HG02970 (cell line): ENCODE data around the gene UTF1.

Source experiments
- ATAC-seq: cut with Tn5 transposase; IDR thresholded peaks from one replicate; pipeline ENCODE4 v1.9.1; 2021; ENCODE audit warnings: mild to moderate bottlenecking, moderate library complexity, moderate number of reproducible peaks; ENCODE audit not compliant: unreplicated experiment, low FRiP score

The UTF1 gene

DNA sequence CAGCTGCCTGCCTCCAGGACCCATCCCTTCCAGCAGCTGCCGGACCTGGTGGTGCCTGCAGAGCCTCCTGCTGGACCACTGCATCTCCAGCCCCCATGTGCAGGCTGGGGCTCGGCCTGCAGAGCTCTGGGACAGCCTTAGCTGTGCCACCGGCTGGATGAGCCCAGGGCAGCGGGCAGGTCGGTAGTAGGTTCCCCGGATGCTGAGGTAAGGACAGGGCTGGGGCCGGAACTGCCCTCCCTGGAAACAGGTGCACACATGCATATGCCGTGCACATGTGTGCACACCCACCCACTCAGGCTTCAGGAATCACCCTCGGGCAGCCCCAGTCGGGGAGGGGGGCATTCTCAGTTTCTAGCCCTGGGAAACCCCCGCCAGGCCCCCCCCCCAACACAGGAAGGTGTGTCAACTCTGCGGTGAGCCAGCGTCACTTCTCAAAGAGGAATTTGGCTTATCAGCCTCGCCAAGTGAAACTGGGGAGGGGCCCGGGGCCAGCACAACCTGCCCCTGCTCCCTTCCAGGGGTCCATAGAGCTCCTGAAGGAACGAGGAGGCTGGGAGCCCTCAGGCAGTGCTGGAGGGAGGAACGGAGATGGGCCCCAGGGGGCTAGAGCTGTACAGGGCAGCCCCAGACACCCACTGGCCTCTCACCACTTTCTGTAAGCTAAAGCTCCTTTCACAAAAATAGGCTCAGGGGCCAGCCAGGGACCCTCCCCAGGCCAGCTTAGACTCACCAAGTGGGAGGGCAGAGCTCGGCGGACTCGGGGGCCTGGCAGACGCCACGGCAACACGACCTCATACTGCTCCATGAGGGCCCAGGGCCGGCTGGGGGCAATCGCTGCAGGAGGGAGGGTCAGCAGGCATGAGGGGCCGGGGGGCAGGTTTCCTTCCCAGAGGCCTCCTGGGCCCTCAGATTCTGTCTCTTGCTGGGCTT lies 45.0 kb downstream of the UTF1 start:
- ATAC-seq: peak; percentile 48

DNA sequence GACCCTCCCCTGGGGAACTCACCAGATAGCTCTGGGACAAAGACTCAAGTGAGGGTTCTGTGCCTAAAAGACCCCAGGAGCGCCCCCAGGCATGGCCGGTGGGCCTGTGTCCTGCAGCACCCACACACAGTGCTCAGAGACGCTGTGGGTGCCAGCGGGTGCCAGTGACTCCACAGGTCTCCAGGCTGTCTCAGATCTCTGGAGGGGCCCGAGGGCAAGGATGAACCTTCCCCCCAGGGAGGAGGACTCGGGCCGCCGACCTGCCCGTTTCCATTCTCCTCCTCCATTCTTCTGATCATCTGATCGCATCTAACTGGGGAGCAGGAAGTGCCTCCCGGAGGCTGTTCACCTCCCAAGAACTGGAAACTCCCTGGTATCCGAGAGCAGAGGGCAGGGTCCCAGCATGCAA lies 45.7 kb downstream of the UTF1 start:
- ATAC-seq: peak; percentile 29

DNA sequence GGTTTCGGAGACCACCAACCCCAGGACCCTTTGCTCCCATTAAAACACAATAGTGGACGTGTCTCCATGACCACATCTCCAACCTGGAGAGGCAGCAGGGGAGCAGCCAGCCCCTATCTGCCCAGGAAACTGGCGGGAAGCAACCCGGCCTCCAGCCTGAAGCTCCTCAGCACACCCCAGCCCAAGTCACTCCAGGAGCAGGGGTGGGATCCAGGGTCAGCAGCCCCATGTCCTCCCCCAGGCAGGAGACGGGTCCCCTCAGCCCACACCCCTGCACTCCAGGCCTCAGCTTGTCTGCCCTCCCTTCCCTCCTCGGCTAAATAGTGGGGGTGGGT lies 46.0 kb downstream of the UTF1 start:
- no peak for ATAC-seq

DNA sequence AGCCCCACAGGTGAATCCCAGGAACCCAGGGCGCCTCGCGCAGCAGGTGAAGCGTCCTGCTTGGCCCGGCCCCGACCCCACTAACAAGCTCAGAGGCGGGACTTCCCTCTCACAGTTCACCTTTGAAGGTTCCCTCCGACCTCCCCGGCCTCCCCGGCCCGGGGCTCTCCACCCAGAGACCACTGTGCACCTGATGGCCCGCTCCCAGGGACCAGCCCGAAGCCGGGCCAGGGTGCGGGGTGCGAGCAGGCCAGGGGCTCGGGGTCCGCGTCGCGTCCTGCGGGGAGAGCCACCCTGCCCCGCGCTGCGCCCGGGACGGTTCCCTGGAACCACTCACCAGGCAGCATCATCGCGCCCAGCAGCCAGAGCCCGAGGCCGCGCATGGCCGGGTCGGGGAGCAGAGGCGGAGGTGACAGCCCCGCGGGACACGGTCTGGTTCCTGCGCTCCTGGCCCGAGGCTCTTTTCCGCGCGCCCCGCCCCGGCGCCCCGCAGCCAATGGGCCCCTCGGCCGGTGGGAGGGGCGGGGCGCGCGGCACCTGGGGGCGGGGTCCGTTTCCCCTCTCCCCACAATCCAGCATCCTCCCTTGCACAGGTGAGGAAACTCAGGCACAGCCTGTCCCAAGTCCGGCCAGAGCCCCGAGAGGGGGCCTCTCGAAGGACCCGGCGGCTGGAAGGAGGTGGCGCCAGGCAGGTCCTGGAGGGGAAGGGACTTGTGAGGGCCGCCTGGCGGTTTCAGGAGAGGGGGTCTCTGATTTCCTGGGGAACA lies 46.6 kb downstream of the UTF1 start, which contains the start of gene ADAM8:
Gene ADAM8 (minus strand): TSS at position 434 of the 767 bp plus-strand sequence. CDS start 51 bp downstream, at position 383.
- ATAC-seq: peak; percentile 35

DNA sequence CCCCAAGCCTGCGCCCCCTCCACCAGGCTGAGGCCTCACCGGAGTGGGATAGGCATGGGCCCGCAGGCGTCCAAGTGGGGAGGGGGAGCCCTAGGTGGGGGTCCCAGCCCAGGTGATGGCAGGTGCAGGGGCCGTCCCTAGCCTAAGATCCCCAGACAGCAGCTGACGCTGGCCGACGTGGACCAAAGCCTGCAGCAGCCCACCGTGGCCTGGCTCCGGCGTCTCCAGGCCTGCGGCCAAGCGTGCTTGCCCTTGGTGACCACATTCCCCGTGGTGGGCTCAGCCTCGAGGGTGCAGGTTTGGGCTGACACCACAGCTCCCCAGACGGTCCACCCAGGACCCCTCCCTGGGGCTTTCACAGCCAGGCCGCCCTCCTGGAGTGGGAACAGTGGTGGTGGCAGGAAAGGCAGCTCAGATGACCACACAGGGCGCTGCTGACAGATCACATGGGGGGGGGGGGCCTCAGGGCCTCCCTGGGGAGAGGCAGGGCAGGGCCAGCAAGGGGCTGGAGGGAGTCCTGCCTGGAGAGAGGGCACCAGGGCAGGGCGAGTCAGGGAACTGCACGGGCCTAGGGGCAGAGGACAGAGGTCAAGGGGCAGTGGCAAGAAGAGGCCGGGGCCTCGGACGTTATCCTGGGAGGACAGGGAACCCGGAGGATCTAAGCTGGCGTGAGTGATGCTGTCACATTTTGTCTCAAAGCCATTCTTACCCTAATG lies 47.4 kb downstream of the UTF1 start:
- no peak for ATAC-seq

DNA sequence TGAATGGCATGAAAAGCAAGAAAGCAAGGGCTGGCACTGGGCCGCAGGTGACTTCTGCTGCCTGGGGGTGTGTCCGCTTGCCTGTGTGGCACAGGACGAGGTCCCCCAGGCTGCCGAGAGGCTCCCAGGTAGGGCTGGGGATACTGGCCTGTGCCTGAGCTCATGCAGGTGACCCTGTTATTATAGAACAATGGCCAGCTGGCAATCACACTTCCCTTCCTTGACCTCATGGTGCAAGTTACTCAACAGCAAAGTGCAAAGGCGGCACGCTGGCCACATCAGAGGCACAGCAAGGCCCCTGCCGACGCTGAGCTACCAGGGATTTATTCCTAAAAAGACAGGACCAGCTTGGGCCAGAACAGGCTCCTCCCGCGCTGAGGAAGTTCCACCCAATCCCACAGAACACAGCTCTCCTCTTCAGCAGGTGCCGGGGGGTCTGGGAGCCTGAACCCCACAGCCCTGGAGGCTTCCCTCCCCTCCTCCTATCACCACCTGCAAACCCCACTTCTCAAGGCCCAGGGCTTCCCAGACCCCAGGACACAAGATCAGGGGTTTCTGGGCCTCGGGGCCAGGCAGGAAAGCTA lies 48.1 kb downstream of the UTF1 start:
- ATAC-seq: no peak

DNA sequence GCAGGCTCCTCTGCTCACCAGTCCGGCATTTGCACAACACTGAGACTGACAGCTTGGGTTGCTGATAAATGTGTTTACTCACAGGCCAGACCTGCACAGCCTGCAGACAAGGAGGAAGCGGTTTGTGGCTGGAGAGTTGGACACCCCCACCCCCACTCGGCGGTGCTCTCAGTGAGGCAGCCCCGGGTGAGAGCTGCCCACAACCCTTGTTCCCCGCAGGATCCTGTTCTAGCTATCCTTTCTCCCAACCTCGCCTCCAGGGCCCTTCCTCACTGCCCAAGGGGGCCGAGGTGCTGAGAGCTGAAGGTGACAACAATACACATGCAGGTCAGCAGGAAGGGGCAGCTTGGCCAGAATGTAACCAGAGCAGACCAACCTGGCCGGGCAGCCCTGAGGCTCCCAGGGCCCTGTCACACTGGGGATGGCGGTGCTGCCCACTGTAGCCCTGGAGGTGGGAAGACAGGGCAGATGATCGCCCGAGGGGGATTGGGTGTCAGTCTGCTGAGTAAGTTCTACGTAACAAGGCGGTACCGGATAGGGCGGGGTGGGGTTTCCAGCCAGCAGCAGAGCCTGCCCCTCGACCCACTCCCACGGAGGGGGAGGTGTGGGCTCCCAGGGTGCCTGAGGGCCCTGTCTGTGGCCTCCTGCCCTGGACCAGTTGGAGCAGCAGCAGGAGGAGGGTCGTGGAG lies 48.7 kb downstream of the UTF1 start:
- no peak for ATAC-seq

DNA sequence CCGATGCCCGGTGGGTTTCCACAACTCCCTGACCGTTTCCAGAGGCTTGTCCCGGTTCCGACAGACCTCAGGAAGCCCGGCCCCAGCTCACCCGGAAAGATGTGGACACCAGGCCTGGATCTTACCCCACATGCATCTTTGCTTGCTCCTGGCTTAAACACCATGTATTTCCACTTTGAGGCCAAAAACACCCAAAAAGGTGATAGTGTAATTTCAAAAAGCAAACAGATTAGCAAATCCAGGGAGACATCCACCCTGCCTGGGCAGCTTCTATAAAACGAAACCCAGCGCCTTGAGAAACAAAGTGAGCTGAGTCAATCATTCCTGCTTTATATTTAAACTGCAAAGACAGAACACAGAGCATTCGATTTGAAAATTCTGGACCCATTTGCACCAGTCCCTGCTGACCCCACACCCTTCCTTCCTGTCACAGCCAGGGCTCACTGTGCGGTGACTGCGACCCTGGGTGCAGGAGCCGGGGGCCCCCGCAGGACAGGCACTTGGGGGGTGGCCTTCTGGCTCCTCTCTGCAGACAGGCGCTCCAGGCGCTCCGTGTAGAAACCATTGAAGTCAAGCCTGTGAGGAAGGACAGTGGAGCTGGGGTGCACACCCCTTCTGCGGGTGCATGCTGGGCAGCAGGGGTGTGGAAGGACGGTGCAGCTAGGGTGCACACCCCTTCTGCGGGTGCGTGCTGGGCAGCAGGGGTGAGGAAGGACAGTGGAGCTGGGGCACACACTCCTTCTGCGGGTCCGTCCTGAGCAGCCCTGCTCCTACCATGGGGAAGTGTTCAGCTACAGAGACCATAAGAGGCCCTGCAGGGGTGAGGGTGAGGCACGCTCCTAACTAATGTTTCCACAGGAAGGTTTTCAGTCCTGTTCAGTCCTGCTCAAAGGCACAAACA lies 49.6 kb downstream of the UTF1 start:
- no peak for ATAC-seq

DNA sequence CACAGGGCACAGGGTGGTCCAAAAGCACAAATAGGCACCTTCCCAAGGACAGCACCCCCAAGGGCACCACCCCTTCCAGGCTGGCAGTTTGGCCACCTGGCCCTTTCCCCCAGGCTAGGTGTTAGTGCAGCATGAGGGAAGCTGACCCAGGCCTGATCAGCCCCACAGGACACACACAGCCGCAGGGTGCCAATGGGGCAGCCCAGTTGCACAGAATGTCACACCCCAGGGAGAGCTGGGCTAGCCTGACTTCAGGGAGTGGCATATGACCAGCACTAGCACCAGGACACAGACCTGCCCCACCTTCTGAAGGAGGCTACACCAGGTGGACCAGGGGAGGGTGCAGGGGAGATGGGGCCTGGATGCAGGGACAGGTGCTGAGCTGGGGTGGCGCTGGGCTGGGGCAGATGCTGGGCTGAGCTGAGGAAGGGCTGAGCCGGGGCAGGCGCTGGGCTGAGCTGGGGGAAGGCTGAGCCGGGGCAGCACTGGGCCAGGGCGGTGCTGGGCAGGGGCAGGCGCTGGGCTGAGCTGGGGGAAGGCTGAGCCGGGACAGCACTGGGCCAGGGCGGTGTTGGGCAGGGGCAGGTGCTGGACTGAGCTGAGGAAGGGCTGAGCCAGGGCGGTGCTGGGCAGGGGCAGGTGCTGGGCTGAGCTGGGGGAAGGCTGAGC lies 50.5 kb downstream of the UTF1 start:
- no peak for ATAC-seq

DNA sequence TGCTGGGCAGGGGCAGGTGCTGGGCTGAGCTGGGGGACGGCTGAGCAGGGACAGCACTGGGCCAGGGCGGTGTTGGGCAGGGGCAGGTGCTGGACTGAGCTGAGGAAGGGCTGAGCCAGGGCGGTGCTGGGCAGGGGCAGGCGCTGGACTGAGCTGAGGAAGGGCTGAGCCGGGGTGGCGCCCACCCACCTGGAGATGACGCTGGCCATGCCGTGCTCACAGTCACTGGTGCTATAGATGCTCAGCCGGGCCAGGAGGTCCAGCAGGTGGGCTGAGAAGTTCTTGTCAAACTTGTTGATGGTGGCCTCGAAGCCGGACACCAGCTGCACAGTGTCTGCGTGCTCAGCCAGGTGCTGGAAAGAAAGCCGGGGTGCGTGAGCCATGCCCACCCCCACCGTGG lies 51.1 kb downstream of the UTF1 start:
- no peak for ATAC-seq
